ENCODE measurements around the gene RIN1.

DNA sequence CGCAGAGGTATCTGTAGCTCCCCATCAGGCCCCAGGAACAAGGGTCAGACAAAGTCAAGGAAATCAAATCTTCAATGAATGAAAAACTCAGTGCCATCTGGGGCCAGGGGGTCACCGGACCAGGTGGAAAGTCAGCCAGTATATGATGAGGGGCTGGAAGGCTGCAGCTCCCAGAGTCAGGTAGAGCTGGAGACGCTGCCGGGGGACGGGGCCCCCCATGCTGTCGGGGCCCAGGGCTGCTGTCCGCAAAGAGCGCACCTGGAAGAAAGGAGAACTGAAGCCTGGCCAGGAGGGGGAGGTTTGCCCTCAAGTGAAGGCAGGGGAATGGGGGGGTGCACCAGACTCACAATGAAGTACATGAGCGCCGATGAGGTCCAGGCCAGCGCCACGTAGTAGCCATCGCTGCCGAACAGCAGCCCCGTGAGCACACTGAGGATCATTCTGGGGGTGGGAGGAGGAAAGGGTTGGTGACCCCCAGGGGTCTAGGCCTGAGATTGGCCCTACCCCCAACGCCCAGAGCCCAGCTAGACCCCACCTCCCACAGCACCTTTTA is 51.6 kb downstream of the RIN1 start:
- TF ChIP-seq POLR2A (IDR thresholded peaks at IDR 0.05) (no peak), CTCF (IDR thresholded peaks at IDR 0.05 in 8 of 11, conservative IDR thresholded peaks at IDR 0.05 in 3 of 11) (no peak), POLR2AphosphoS5 (IDR thresholded peaks at IDR 0.05) (no peak)
